EH (cell line): ENCODE measurements around the gene FARS2.

Source experiments
- DNase-seq: peaks from one replicate; pipeline ENCODE4 v3.0.0-alpha.2; 2015; ENCODE audit warnings: low read depth

FARS2 gene

DNA sequence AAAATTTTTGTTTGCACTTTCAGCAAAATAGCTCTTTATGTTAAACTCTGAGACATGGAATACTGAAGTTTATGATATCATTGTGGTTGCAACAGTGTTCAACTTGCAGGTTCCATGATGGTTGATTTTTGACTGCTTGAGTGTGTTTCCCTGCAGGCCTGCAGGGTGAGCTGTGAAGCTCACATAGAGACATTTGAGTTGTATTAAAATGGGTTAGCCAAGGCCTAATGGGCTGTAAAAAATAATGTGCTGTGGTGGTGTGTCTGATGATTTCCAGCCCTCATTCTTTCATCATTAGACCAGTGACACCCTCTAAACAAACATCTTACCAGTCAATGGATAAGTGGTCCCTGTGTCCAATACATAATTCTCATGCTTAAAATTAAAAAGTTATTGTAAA, 321.4 kb downstream of the FARS2 start:
- peak; percentile 13 for DNase-seq

DNA sequence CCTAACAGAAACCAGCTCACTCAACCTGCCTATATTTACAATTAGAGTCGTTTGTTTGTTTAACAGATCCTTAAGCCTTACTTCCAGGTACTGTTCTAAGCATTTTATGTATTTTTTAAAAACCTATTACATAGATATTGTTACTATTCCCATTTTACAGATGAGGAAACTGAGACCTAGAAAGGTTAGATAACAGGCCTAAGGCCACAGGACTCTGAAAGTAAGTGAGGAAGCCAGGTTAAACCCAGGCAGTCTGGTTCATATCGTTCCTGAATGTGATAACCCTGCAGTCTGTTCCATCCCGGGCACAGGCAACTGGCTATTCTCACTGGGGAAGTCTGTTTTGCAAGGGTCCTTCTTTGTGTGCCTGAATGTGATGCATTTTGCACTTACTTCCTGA, 322.2 kb downstream of the FARS2 start:
- no peak for DNase-seq

GRCh38 chr6:5584078-5584482, 322.8 kb downstream of the FARS2 start:
- peak; percentile 74 for DNase-seq

GRCh38 chr6:5587648-5588047, 326.3 kb downstream of the FARS2 start:
- no peak for DNase-seq

GRCh38 chr6:5589422-5590141, 328.3 kb downstream of the FARS2 start:
- no peak for DNase-seq

- no peak for DNase-seq
Measured at GRCh38 chr6:5590187-5590586, 328.9 kb downstream of the FARS2 start.

DNA sequence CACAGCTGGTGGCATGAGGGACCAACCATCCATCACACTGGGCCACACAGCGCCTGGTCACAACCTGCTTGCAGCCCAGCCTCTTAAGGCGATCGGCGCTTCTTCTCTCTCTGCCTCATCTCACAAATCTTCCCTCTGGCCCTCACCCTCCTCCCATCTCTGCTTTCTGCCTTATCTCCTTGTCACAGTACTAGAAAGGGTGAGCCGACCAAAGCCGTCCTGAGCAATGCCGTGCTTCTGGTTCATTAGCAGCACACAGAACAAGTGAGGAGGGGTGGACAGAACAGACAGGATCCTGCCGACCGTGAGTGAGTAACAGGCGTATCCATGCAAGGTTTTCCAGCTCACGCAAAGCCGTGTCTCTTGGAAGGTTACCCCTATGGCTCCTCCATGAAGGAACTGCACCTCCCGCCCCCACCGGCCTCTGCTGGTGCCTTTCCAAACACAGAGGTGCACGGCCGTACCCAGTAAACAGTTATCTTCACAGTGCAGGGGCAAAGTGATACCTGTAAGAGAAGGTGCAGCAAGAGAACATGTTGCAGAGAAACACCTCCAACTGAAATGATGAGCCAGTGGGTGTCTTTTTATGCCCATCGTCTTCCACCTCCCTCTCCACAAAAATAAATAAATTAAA, 331.7 kb downstream of the FARS2 start:
- no peak for DNase-seq

DNA sequence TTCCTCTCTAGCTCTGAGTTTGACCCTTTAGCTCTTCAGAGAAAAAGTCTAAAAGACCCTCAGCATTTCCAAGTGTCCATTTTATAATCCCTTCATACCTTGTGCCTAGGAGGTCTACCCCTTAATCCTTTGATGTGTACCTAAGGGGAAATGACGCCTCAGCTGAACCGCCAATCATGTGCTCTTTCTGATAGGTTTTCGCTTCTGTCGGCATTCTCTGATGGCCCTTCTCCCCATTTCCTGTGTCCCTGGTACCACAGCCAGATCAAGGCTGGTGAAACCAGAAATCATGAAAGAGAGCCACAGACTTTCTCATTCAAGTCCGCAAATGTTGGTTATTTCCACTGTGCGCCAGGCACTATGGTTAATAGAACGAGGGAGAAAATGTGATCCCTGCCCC, 333.9 kb downstream of the FARS2 start:
- no peak for DNase-seq

GRCh38 chr6:5597413-5597812, 336.1 kb downstream of the FARS2 start:
- no peak for DNase-seq

DNA sequence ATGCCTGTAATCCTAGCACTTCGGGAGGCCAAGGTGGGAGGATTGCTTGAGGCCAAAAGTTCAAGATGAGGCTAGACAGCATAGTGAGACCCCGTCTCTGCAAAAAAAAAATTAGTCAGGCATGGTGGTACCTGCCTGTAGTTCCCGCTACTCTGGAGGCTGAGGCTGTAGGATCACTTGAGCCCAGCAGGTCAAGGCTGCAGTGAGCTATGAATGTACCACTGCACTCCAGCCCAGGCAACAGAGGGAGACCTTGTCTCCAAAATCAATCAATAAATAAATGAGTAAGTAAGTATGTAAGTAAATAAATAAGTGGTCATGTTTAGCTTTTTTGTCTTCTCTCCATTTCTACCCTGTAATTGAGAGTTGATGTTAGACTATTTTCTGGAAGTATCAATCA, 336.8 kb downstream of the FARS2 start:
- DNase-seq = no peak

DNA sequence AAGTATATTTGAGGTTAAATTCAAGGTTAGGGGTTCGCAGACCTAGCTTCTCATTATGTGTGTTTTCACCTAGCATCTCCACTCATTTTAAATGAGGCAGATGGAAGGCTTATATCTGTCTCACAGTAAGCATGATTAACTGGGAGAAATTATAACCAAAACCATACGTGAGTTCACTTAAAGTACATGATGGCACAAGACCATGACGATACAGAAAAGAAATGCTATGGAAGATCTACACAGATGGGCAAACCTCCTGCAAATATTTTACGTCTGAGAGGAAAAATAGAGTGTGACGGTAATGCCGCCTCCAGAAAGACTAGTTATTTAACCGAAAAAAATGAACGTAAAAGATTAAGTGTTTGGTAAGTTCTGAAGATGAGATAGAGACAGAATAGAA, 337.8 kb downstream of the FARS2 start:
- DNase-seq = peak; percentile 16

DNA sequence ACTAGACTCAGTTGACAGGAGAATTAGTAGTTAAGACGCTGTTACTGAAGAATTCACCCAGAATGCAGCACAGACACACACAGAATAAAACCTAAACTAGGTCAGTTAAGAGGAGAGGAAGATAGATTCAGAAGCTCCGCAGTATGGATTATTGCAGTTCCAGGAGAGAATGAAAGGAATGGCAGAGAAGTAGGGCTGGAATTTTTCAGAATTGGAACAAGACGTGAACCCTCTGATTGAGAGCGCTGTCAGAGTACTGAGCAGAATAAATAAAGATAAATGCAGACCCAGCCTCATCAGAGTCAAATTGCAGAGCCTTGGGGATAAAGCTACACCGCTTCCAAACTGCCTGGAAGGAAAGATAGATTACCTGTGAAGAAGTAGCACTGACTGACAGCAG, 344.6 kb downstream of the FARS2 start:
- no peak for DNase-seq

- no peak for DNase-seq
Measured at GRCh38 chr6:5606546-5606945, 345.2 kb downstream of the FARS2 start.

DNA sequence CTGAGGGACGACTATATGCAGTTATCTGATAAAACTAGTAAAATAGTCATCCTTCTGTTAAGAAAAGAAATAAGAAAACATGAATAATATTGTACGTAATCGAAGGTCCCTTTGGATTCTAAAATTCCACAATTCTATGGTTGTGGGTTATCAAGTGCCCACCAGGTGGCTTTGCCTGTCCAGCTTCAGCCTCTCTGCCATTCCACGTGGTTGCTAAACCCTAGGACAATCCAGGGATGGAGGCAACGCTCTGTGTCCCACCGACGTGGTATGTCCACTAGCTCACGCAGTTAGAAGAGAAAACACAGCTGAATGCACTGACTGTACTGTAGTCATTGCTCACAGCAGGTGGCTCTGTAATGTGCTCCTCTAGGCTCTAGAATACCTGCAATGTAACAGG, 349.3 kb downstream of the FARS2 start:
- no peak for DNase-seq

DNA sequence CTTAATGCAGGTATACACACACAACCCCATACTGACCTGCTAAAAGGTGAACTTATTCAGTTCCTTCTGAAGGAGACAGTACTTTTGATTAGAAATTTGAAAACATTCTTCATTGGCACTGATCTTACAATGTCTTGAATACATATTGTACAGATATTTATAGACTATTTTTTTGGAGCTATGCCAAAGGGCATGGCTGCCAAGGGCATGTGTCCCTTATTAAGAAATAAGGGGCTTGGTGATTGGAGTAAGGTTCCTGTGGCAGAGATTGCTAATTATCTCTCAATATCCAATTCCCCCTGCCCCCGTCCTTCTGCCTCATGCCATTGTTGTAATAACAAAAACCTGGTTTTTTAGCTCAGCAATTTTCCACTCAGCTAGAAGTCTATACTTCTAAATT, 355.9 kb downstream of the FARS2 start:
- no peak for DNase-seq

GRCh38 chr6:5619249-5619648, 357.9 kb downstream of the FARS2 start:
- DNase-seq = no peak

DNA sequence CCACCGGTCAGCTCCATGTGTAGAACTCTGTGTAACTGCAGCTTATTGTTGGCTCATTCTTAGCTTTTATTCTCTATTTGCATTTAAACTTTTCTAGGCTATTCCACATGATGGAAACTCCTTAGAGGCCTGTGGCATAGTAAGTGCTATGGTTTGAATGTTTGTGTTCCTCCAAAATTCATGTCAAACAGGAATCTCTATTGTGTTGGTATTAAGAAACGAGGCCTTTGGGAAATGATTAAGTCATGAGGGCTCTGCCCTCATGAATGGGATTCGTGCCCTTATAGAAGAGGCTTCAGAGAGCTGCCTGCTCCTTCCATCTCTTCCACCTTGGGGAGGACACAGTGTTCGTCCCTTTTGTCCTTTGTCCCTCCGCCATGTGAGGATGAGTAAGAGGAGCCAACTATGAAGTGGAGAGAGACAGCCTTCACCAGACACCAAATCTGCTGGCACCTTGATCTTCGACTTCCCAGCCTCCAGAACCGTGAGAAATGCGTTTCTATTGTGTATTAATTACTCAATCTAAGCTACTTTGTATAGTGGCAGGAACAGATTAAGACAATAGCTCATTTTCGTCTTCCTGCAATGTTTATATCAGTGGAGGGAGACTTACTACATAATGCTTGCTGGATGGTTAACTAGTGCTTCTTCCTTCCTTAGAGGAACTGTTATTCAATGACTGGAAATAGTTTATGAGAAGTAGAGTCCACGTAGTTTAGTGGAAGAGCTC, 361.1 kb downstream of the FARS2 start:
- DNase-seq = no peak

GRCh38 chr6:5623769-5624168, 362.5 kb downstream of the FARS2 start:
- no peak for DNase-seq

GRCh38 chr6:5624256-5624655, 362.9 kb downstream of the FARS2 start:
- DNase-seq = peak; percentile 6

- DNase-seq = no peak
Measured at GRCh38 chr6:5626727-5627426, 365.6 kb downstream of the FARS2 start.

- DNase-seq = no peak
Measured at GRCh38 chr6:5630636-5631035, 369.3 kb downstream of the FARS2 start.

DNA sequence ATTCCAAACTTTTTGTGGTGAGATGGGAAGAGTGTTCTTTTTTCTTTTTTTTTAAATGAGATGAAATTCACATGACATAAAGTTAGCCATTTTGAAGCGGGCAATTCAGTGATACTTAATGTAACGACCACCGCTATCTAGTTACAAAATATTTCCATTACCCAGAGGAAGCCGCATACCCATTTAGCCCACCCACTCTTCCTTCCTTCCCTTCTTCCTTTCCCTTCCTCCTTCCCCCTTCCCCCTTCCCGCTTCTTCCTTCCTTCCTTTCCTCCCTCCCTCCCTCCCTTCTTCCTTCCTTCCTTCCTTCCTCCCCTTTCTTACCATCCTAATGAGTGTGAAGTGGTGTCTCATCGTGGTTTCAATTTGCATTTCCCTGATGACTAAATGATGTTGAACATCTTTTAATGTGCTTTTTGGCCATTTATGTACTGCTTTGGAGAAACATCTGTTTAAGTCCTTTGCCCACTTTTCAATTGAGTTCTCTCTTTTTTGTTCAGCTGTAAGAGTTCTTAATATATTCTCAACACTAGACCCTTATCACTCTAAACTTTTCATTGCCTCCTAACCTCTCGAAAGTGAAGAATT, 371.1 kb downstream of the FARS2 start:
- no peak for DNase-seq
